Activated CD8-positive, alpha-beta memory T cell treated with anti-CD3 and anti-CD28 coated beads for 48 hours (primary cell): ENCODE data around the gene FRAS1.
"Not testable (repeated sequence)": the region's sequence is repeated elsewhere in the genome, so short reads cannot be mapped to it uniquely, and the experiment has no call there.

Experiments used
- DNase-seq, 3 experiments: peaks; one replicate each; pipeline ENCODE4 v3.0.0-alpha.2; 2020; ENCODE audit warnings: low read depth in 2 of 3, low spot score in 2 of 3

The FRAS1 gene

DNA sequence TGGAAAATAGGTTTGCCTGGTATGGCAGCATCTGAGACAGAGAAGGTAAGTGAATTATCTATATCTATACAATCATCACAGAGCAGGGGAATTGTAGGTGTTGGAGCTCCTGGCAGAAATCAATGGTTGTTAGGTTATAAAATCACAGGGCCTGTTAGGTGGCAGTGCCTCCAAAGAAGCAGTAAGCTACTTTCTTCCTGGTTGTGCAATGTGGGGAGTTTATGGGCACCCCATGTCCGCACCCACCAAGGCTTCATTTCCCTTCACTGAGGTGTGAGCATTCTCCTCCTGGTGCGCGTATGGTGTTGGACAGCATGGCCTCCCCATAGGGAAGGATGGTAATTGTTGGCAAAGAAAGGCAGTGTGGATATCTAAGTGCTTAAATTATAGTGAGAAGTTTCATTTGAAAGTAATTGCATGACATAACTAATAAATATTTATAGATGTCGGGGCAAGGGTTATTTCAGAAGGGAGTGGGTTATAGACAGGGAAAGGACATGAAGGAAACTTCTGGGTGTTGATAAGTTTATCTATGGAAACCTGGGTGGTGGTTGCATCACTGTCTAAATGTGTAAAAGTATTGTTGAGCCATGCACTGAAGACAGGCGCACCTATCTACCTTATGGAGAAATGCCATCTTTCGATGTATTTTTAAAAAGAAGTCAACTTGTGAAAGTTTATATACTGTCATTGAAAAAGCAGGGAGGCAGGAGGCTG lies 153.7 kb downstream of the FRAS1 start:
- no peak for DNase-seq

- DNase-seq, result no peak
Measured at GRCh38 chr4:78213218-78213617, 156.1 kb downstream of the FRAS1 start.

DNA sequence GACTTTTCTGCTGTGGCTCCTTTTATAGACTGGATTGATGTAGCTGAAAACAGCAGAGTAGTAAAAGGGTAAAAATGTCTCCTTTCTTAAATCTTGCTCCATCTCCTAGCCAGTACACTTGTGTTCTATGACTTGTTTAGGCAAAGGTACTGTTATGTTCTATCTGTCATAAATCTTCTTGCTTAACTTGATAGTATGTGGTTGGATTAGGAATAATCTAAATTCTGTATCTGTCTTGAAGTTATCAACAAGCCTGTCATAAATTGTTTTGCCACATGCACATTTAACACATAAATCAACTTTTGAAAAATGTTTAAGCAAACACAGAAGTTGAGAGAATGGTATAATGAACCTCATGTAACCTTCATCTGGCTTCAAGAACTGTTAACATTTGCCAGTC lies 157.0 kb downstream of the FRAS1 start:
- DNase-seq, result no peak

DNA sequence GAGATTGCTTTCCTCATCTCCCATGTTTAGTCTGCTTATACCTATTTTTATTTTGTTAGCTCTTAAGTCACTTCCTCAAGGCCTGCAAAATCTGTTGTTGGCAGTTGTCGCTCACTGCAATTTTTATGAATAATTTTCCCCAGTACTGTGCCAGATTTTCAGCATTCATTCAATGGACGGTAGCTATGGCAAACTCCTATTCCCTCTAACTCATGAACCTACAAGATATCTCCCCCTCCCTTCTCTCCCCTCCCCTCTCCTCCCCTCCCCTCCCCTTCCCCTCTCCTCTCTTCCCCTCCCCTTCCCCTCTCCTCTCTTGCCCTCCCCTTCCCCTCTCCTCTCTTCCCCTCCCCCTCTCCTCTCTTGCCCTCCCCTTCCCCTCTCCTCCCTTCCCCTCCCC lies 160.4 kb downstream of the FRAS1 start:
- no peak for DNase-seq

GRCh38 chr4:78218260-78218659 lies 161.1 kb downstream of the FRAS1 start:
- DNase-seq, result no peak

DNA sequence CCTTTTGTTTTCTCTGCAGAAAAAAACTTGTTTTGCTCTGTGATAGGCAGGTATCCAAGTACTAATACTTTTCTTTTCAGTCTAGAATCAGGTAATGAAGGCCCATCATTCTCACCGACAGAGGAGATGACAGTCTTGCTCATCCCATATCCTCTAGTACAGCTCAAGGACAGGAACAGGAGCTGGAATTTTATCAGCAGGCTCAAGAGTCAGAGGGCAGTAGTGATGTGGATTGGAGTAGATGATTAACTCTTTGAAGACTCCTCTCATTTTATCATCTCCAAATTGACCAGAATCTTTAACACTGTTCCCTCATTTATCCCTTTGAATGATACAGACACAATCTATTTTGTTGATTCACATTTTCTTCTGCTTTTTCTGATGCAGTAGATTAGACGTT lies 162.7 kb downstream of the FRAS1 start:
- no peak for DNase-seq

DNA sequence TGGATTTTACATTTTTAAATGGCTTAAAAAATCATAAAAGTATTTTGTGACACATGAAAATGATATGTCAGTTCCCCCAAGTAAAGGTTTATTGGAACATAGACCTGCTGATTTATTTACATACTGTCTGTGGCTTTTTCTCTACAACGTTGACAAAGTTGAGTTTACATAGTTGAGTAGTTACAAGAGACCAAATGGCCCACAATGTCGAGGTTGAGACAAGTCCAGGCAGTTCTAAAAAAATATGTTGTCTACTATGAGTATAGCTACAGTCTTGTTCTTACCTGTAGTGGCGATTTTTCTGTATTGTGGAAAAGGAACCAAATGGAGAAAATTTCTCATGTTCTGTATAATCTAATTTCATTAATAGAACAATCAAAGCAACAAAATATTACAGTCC lies 163.2 kb downstream of the FRAS1 start:
- no peak for DNase-seq

- no peak for DNase-seq
Measured at GRCh38 chr4:78222575-78223186, 165.6 kb downstream of the FRAS1 start.

GRCh38 chr4:78225236-78225635 lies 168.1 kb downstream of the FRAS1 start:
- no peak for DNase-seq

DNA sequence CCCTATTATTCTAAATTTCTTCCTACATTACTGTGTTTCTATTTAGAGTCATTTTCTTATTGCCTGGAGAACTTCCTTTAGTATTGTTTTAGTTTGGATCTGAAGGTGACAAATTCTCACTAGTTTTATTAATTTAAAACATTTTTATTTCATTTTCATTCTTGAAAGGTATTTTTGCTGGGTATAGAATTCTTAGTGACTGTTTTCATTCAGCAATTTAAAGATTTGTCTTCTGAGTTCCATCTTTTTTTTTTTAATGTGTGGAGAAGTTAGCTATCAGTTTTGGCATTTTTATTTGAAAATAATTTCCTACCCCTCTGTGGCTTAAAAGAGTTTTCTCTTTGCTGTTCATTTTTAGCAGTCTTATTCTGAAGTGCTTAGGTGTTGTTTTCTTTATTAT lies 169.2 kb downstream of the FRAS1 start:
- DNase-seq, result no peak

DNA sequence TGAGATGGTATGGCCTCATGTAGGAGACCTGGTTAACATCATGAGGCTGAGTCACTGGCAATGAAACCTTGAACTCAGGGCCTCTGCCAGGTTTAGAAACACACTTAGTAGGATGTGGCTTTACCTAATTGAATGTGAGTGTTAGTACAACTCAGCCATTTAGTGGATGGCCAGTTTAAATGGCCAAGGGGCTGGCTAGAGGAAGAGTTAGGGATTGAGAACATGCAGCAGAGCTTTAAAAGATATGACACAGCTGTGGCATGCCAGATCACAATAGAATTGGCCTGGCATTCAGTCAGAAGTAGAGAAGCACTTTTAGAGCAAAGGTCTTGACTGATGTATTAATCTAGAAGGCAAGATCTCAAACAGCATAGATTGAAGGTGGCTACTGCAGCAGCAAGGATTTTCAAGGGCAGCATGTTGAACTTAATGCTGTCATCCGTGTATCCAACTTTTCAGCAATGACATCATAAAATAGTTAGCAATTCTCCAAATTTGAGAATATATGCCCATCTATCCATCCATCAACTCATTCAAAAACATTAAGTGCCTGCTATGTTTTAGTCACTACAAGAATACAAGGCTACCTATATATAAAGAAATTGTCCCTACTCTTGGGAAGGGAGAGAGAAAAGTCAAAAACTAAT lies 170.4 kb downstream of the FRAS1 start:
- DNase-seq, result no peak

- no peak for DNase-seq
Measured at GRCh38 chr4:78235800-78236199, 178.7 kb downstream of the FRAS1 start.

GRCh38 chr4:78237360-78237759 lies 180.2 kb downstream of the FRAS1 start:
- DNase-seq, result no peak

GRCh38 chr4:78242071-78242470 lies 184.9 kb downstream of the FRAS1 start:
- DNase-seq, result no peak

DNA sequence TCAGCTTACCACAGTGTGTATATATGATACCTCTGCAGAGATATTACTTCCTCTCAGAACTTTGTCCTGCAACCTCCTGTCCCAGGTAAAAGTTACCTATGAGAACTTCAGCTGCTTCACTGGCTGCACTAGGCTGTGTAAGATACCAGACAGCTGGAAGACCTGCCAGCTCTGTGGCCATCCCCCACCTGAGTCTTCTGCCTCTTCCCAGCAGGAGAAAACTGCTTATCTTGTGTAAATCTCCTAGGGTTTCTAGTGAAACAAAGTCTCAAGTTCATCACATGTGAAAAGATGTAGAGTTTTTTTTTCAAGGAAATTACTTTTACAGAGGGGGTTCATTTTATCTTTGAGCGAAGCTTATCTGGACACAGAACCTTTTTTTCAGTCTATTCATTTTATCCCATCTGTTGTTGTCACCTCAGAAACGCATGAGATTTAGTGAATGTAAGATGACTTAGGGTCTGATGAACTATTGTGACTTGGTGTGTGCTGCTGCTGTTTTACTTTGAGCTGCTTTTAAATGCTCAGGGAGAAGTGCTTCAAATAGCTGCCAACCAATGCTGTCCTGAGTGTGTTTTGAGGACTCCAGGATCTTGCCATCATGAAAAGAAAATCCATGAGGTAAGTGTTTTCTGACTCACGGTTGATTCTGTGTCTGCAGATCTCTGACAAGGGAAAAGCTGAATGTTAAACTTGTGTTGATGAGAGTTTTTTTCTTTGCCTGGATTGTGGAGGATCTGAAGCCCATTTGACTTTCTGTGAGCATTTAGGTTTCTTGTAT lies 187.8 kb downstream of the FRAS1 start:
- DNase-seq, result no peak

GRCh38 chr4:78247536-78248285 lies 190.6 kb downstream of the FRAS1 start:
- no peak for DNase-seq

- DNase-seq, result no peak
Measured at GRCh38 chr4:78250500-78250899, 193.4 kb downstream of the FRAS1 start.

- not testable (repeated sequence) for DNase-seq
Measured at GRCh38 chr4:78252773-78253172, 195.7 kb downstream of the FRAS1 start.

DNA sequence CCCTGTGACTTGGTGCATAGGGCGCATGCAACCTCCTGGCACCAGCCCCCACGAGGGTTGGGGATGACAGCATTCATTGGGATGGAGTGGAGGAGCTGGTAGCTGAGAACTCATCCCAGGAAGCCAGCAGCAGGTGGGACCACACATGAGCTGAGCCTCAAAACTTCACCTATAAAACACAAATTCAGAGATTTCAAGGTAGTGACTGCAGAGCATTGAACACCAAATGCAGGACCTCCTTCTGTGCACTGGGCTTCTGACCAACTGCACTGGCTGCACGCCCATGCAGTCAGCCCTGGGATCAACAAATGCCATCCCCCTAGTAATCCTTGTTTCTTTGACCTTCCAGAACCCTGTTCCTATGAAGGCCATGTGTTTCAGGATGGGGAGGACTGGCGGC lies 197.8 kb downstream of the FRAS1 start:
- DNase-seq, result no peak

DNA sequence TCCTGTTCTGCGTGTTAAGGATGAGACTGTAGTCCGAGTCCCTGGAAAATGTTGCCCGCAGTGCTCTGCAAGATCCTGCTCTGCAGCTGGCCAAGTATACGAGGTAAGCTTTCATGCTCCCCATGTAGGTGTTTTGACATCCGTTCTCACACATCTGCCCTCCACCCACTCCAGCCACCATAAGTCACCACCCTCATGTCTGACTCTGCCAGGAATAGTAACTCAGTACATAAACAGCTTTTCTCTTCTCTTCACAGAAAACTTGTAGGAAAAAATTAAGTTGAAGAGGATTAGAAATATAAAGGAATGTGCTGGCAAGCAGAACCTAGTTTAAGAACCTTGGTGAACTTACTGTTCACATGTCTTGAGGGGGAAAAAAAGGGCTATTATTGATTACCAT lies 207.9 kb downstream of the FRAS1 start:
- DNase-seq, result no peak

DNA sequence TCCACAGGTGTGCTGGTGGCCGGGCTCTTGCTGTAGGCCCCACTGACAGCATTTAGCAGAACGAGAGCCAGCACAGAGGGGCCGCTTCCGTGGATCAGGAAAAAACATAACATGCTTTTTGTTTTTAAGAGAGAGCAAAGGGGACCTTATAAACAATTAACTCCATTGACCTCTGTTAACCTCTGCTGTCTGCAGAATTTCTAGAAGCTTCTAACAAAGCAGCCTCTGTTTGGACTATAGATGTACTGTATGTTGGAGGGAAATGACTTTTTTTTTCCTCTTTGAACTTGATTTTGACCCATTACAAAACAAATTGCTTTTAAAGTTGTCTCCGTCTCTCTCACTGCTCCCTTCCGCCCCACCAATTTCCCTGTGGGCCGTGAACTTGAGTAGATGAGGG lies 210.7 kb downstream of the FRAS1 start:
- no peak for DNase-seq
